Inflammatory macrophage treated with lipopolysaccharide for 1 hour (primary cell): ENCODE results near the gene DCTN4.

Experiments
- DNase-seq, 2 donors: peaks; one replicate each; pipeline ENCODE4 v3.0.0-alpha.2; 2020 to 2022

Gene DCTN4

GRCh38 chr5:150758531-150759333 is at the start of gene DCTN4:
TSS of gene DCTN4 (minus strand) at chr5:150759017. CDS start at chr5:150758993, 24 bp downstream.
- peak; percentile 96 to 99 for DNase-seq

GRCh38 chr5:150804388-150804787 is 45.6 kb upstream of the DCTN4 start:
- no peak for DNase-seq

GRCh38 chr5:150801117-150801927 is 42.5 kb upstream of the DCTN4 start:
- peak; percentile 48 to 74 for DNase-seq

GRCh38 chr5:150797384-150797783 is 38.6 kb upstream of the DCTN4 start:
- DNase-seq = no peak

- no peak for DNase-seq
Observed at GRCh38 chr5:150794927-150795326, 36.1 kb upstream of the DCTN4 start.

- DNase-seq = peak in 1 of 2 donors; percentile 15
Observed at GRCh38 chr5:150793423-150793888, 34.6 kb upstream of the DCTN4 start.

GRCh38 chr5:150791536-150791935 is 32.7 kb upstream of the DCTN4 start:
- no peak for DNase-seq

GRCh38 chr5:150789943-150790611 is 31.3 kb upstream of the DCTN4 start:
- peak; percentile 94 to 96 for DNase-seq

GRCh38 chr5:150789450-150789849 is 30.6 kb upstream of the DCTN4 start:
- DNase-seq = no peak

GRCh38 chr5:150788977-150789376 is 30.2 kb upstream of the DCTN4 start:
- no peak for DNase-seq

GRCh38 chr5:150787656-150788055 is 28.8 kb upstream of the DCTN4 start:
- DNase-seq = peak; percentile 61 to 63

GRCh38 chr5:150786876-150787275 is 28.1 kb upstream of the DCTN4 start:
- DNase-seq = no peak

- no peak for DNase-seq
Observed at GRCh38 chr5:150785950-150786349, 27.1 kb upstream of the DCTN4 start.

- peak in 1 of 2 donors; percentile 44 for DNase-seq
Observed at GRCh38 chr5:150783422-150783928, 24.7 kb upstream of the DCTN4 start.

- DNase-seq = no peak
Observed at GRCh38 chr5:150782850-150783249, 24.0 kb upstream of the DCTN4 start.

GRCh38 chr5:150781706-150782614 is 23.1 kb upstream of the DCTN4 start:
- DNase-seq = no peak

- peak; percentile 47 to 66 for DNase-seq
Observed at GRCh38 chr5:150780816-150781221, 22.0 kb upstream of the DCTN4 start.

GRCh38 chr5:150780187-150780692 is 21.4 kb upstream of the DCTN4 start:
- DNase-seq = peak; percentile 58 to 92

GRCh38 chr5:150779397-150780186 is 20.8 kb upstream of the DCTN4 start:
- no peak for DNase-seq

GRCh38 chr5:150778517-150779396 is 19.9 kb upstream of the DCTN4 start, which contains the start of gene SMIM3:
TSS of gene SMIM3 (plus strand) at chr5:150778757. CDS start at chr5:150795441, 16,684 bp downstream.
- DNase-seq = peak; percentile 72 to 81
